Peyer's patch (tissue), 4 donors: ENCODE data around the gene TCF12. TPM values are rescaled to one million over a fixed set of nuclear protein-coding genes. Genes with fewer than 3 reads are reported as not detected.

Experiments used
- DNase-seq, 3 donors: peaks; one replicate each; pipeline ENCODE4 v3.0.0-alpha.2; 2017 to 2019
- H3K27ac ChIP-seq, 4 donors: fragments of 200-600 bp; sonication (generic); one replicate each; pipeline ENCODE4 v1.5.1; 2016 to 2019
- H3K27me3 ChIP-seq, 2 donors: fragments of 200-600 bp; sonication (generic); one replicate each; pipeline ENCODE4 v1.5.1; 2019
- H3K36me3 ChIP-seq, 3 donors: fragments of 200-600 bp; sonication (generic); one replicate each; pipeline ENCODE4 v1.5.1; 2016 to 2019
- H3K4me1 ChIP-seq, 4 donors: fragments of 200-600 bp; sonication (generic); one replicate each; pipeline ENCODE4 v1.5.1; 2016 to 2019
- H3K4me3 ChIP-seq, 4 donors: fragments of 200-600 bp; sonication (generic); 1 replicate in 3 of 4; 2 replicates in 1 of 4; pipeline ENCODE4 v1.5.1; 2016 to 2019; ENCODE audit warnings: mild to moderate bottlenecking in 1 of 4
- H3K9me3 ChIP-seq, 4 donors: fragments of 200-600 bp; sonication (generic); one replicate each; pipeline ENCODE4 v1.5.1; 2016 to 2019; ENCODE audit warnings: mild to moderate bottlenecking in 1 of 4
- POLR2A ChIP-seq, 2 donors: fragments of 450-650 bp; IDR thresholded peaks; one replicate each; pipeline ENCODE4 v1.5.1; 2017; ENCODE audit warnings: antibody characterized with exemption in 2 of 2, mild to moderate bottlenecking in 2 of 2, moderate library complexity in 2 of 2
- total RNA-seq, 4 donors: library from RNA; depleted of rRNA; stranded (reverse); fragments of >200 nt; gene quantifications; one replicate each; pipeline ENCODE4 v1.1.0, GENCODE V29; 2016
- TF ChIP-seq, protein P1 (sequence below), 6 experiments: fragments of 450-650 bp in 4 of 6; fragments of 200-600 bp in 2 of 6; sonication (generic) in 1 of 6; IDR thresholded peaks; one replicate each; pipeline ENCODE4 v1.5.1; 2017 to 2019; ENCODE audit warnings: antibody characterized with exemption in 6 of 6, mild to moderate bottlenecking in 3 of 6, moderate library complexity in 1 of 6

TCF12 gene
- total RNA-seq, 4 donors from 2014 or later: 98.4 to 815 (median 215) TPM

- no peaks in the 10 kb centered on the region for H3K27me3 ChIP-seq
- H3K27ac ChIP-seq: no peak overlapping the region
- no peak overlapping the region for H3K4me3 ChIP-seq
- H3K36me3 ChIP-seq: no peaks in the 10 kb centered on the region
- TF ChIP-seq, protein P1, sequence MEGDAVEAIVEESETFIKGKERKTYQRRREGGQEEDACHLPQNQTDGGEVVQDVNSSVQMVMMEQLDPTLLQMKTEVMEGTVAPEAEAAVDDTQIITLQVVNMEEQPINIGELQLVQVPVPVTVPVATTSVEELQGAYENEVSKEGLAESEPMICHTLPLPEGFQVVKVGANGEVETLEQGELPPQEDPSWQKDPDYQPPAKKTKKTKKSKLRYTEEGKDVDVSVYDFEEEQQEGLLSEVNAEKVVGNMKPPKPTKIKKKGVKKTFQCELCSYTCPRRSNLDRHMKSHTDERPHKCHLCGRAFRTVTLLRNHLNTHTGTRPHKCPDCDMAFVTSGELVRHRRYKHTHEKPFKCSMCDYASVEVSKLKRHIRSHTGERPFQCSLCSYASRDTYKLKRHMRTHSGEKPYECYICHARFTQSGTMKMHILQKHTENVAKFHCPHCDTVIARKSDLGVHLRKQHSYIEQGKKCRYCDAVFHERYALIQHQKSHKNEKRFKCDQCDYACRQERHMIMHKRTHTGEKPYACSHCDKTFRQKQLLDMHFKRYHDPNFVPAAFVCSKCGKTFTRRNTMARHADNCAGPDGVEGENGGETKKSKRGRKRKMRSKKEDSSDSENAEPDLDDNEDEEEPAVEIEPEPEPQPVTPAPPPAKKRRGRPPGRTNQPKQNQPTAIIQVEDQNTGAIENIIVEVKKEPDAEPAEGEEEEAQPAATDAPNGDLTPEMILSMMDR (IDR thresholded peaks at IDR 0.05): no peak
- no peak for TF ChIP-seq POLR2A (IDR thresholded peaks at IDR 0.05)
- peaks cover 0 to 14% (median 3%) of the 10 kb centered on the region in 4 donors for H3K4me1 ChIP-seq
- H3K9me3 ChIP-seq: no peaks in the 10 kb centered on the region
- DNase-seq: no peak
These were observed 161.0 kb downstream of the TCF12 start for GRCh38 chr15:57079446-57079845.

DNA sequence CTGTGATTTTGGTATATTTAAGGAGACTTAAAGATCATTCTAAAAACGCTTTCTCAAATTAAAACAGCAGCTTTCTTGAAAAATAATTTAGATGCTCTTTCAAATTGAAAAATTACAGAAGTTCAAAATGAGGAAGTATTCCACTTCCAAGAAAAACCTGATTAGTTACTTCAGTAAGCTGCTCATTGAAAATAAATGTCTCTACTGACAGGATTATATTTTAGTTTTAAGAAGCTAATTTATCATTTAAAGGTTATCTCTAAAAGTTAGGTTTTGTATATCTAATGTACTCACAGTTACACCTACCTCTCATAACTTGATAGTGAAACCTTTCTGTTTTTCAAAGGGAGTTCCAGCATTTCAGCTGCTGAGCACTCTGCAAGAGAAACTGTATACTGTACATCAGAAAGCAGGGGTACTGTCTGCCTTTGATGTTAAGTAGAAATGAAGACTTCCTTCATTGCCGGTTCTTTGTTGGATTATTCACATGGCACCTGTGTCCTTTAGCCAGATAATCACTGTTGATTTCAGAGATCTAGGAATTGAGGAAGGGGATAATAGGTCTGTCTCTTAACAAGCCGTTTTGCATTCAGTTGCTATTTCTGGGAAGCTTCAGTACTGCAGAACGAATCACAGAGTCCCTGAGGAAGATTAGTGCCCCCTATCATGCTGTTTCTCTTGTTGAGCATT is 161.6 kb downstream of the TCF12 start:
- TF ChIP-seq, protein P1 (IDR thresholded peaks at IDR 0.05): no peak
- no peak for TF ChIP-seq POLR2A (IDR thresholded peaks at IDR 0.05)

DNA sequence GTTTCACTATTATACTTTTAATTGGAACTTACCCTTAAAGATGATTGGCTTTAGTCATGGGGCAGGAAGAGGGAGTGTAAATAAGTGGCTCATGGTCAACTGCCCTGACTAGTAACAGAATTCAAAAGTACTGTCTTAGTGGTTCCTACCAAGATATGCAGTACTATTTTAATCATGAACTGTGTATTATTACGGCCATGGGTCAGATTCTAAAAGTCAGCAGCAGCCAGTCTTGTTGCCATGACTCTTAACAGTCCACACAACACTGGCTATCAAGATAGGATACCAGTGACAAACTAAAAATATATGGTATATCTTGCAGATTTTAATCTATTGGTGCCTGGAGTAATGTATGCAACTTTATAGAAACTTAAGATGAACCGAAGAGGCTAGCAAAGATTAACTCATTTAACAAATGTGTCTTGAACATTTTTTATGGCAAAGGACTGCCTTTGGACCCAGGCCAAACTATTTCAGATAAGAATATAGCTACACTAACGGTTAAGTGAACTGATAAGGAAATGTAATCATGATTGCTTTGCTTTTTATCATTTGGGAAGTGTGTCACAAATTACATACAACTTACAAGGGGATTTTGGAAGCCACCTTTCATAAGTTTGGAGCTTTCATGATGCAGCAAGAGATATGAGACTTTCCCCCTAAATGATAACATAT is 163.7 kb downstream of the TCF12 start:
- peak overlapping the region in 2 of 4 donors; percentile 3 to 23 for H3K27ac ChIP-seq
- no peaks in the 10 kb centered on the region for H3K9me3 ChIP-seq
- DNase-seq: no peak
- TF ChIP-seq, protein P1 (IDR thresholded peaks at IDR 0.05): no peak
- no peak for TF ChIP-seq POLR2A (IDR thresholded peaks at IDR 0.05)
- no peak overlapping the region for H3K4me3 ChIP-seq
- peaks cover 0 to 14% (median 3%) of the 10 kb centered on the region in 4 donors for H3K4me1 ChIP-seq
- H3K36me3 ChIP-seq: no peaks in the 10 kb centered on the region
- H3K27me3 ChIP-seq: no peaks in the 10 kb centered on the region

More for the DNA sequence above, 161.6 kb downstream of the TCF12 start:
- no peaks in the 10 kb centered on the region for H3K27me3 ChIP-seq
- no peak for DNase-seq
- peaks cover 0 to 14% (median 3%) of the 10 kb centered on the region in 4 donors for H3K4me1 ChIP-seq
- H3K9me3 ChIP-seq: no peaks in the 10 kb centered on the region
- H3K4me3 ChIP-seq: no peak overlapping the region
- H3K27ac ChIP-seq: no peak overlapping the region
- H3K36me3 ChIP-seq: no peaks in the 10 kb centered on the region

- Histone ChIP-seq H3K4me1 (peaks cover 0 to 14% (median 3%) of the 10 kb centered on the region in 4 donors), H3K36me3 (no peaks in the 10 kb centered on the region), H3K27me3 (no peaks in the 10 kb centered on the region), H3K4me3 (no peak overlapping the region), H3K27ac (no peak overlapping the region), H3K9me3 (no peaks in the 10 kb centered on the region)
- no peak for DNase-seq
- TF ChIP-seq, protein P1 (IDR thresholded peaks at IDR 0.05): no peak
These were observed 165.7 kb downstream of the TCF12 start for GRCh38 chr15:57084192-57084591.

- Histone ChIP-seq H3K4me3 (no peak overlapping the region), H3K4me1 (peaks cover 0 to 14% (median 3%) of the 10 kb centered on the region in 4 donors), H3K27me3 (no peaks in the 10 kb centered on the region), H3K27ac (no peak overlapping the region), H3K36me3 (no peaks in the 10 kb centered on the region), H3K9me3 (no peaks in the 10 kb centered on the region)
- DNase-seq: no peak
- no peak for TF ChIP-seq POLR2A (IDR thresholded peaks at IDR 0.05)
- TF ChIP-seq, protein P1 (IDR thresholded peaks at IDR 0.05): no peak
These were observed 166.8 kb downstream of the TCF12 start for GRCh38 chr15:57085267-57085666.
